ENCODE results near the gene LIPG.
A peak's percentile ranks its signal among the peaks of the same experiment; 100 is the strongest.
"Not testable (repeated sequence)": the region's sequence is repeated elsewhere in the genome, so short reads cannot be mapped to it uniquely, and the experiment has no call there.

The LIPG gene

DNA sequence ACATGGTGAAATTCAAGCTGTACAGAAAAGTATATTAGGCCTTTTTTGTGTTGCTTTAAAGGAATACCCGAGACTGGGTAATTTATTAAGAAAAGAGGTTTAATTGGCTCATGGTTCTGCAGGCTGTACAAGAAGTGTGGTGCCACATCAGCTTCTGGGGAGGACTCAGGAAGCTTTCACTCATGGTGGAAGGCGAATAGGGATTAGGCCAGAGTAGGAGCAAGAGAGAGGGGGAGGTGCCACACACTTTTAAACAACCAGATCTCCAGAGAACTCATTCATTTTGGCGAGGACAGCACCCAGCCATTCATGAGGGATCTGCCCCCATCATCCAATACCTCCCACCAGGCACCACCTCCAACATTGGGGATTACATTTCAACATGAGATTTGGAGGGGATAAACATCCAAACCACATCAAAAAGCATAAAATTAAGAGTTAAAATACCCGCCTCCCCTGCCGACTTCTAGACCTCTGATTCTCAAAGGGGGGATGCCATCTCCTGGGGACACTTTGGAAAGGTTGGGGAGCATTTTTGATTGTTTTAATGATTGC is 15.1 kb upstream of the LIPG start:
- no peak for DNase-seq (ENCODE audit: low read depth in 2 of 2)

DNA sequence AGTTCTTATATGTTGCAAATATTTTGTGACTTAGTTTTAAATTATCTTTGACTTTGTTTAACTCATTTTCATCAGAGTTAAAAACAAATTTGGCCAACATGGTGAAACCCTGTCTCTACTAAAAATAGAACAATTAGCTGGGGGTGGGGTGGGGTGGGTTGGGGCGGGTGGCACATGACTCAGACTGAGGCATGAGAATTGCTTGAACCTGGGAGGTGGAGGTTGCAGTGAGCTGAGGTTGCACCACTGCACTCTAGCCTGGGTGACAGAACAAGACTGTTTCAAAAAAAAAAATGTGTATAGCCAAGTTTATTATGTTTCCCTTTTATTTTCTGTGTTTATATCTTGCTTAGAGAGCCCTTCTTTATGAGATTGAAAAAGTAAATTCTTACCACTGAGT is 14.2 kb upstream of the LIPG start:
- no peak for DNase-seq (ENCODE audit: low read depth in 2 of 2)

GRCh38 chr18:49548229-49548636 is 13.6 kb upstream of the LIPG start:
- DNase-seq (ENCODE audit: low read depth in 2 of 2), result no peak

- no peak for DNase-seq (ENCODE audit: low read depth in 2 of 2)
These were observed 11.1 kb upstream of the LIPG start for GRCh38 chr18:49550621-49551339.

DNA sequence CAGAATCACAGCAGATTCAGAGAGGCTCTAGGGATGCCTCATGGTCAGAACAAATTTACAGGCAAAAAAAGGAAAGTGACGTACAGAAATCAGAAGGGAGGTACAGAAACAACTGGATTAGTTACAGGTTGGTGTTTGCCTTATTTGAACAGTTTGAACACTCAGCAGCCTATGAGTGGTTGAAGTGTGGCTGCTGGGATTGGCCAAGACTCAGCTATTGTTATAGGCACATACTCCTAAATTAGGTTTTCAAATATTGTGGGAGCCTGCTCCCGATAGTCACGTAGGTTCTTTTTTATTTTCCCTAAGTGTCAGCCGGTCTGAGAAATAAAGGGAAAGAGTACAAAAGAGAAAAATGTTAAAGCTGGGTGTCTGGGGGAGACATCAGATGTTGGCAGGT is 8.9 kb upstream of the LIPG start:
- DNase-seq (ENCODE audit: low read depth in 2 of 2), result no peak

DNA sequence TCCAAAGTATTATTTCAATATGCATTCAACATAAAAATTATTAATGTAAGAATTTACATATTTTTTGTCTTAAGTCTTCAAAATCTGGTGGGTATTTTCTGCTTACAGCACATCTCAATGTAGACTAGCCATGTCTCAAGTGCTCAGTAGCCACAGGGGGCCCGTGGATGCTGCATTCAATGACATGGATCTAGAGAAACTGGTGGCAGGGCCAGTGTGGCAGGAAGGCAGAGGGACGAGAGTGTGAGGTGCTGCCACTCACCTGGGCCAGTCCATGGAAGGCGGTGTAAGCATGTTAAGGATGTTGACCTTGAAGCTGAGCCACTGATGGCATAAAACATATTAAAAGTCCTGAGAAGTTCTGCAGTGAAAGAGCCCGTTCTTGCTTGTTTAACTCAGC is 6.2 kb upstream of the LIPG start:
- DNase-seq (ENCODE audit: low read depth in 2 of 2), result no peak

DNA sequence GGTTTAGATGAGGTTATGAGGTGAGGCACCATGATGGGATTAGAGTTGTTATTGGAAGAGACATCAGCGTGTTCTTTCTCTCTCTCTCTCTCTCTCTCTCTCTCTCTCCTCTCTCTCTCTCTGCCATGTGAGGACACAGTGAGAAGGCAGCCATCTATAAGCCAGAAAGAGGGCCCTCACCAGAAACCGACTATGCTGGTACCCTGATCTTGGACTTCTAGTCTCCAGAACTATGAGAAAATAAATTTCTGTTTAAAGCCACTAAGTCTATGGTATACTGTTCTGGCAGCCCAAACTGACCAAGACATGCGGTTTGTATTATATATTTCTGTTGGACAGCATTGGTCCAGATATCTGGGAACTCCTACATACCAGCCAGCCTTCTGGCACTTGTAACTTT is 3.5 kb upstream of the LIPG start:
- no peak for DNase-seq (ENCODE audit: low read depth in 2 of 2)

DNA sequence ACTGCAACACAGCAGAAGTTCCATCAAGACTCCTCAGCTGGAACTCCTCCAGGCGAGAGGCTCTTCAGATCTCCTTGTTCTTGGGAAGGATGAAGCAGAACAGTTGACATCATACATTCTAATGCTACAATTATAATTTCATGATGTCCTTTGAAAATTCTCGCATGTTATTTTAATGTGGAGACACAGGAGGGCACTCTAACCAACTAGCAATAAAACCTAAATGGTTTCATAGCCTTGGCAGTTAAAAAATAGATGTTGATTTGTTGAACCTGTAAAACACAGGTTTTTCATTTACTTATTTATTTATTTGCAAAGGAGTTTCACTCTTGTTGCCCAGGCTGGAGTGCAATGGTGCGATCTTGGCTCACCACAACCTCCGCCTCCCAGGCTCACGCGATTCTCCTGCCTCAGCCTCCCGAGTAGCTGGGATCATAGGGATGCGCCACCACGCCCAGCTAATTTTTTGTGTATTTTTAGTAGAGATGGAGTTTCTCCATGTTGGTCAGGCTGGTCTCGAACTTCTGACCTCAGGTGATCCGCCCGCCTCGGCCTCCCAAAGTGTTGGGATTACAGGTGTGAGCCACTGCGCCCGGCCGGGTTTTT is 2.4 kb upstream of the LIPG start:
- not testable (repeated sequence) for DNase-seq (ENCODE audit: low read depth in 2 of 2)

DNA sequence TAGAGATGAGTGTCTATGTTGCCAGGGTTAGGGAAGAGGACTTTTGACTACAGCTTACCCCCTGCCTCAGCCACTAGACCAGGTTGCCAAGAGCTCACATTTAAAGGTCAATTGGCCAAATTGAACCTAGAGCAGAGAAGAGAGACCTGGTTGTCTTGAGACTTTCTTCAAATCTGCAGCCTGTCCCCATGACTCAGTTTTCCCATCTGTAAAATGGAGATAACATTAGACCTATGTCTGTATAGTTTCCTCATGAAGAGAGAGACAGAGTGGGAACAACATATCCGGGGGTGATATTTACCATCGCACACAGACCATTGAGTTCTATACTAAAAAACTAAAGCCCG is 1.6 kb upstream of the LIPG start:
- DNase-seq (ENCODE audit: low read depth in 2 of 2), result no peak

DNA sequence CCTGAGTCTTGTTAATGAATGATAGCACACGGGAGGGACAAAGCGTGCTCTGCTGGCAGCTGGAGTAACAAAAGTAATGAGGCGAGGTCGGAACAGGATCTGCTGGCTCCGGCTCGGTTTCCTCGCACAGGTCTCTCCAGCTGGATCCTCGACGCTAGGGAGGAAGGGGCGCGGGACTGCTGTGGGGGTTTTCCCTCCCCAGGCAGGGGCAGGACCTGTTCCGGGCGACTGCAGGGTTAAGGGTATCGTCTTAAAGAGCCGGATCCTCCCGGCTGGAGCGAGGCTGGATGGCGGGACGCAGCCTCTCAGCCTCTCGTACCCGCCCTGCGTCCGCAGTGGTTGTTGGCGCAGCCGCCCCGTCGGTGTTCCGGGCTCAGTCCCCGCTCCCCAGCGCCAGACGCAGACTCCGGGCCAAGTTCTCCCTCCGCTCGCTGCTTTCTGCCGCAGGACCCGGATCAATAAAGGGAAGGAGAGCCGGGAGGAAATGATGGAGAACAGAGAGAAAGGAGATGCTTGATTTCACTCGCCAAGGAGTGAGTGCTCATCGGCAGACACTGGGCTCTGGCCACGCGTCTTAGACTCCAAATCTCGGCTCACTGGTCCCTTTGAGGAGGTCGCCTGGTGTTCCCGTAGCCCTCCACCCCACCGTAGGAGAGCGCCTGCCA is 1.1 kb upstream of the LIPG start:
- DNase-seq (ENCODE audit: low read depth in 2 of 2), result peak in 1 of 2 donors; percentile 2

GRCh38 chr18:49562481-49563129 is 748 bp downstream of the LIPG start:
- no peak for DNase-seq (ENCODE audit: low read depth in 2 of 2)

DNA sequence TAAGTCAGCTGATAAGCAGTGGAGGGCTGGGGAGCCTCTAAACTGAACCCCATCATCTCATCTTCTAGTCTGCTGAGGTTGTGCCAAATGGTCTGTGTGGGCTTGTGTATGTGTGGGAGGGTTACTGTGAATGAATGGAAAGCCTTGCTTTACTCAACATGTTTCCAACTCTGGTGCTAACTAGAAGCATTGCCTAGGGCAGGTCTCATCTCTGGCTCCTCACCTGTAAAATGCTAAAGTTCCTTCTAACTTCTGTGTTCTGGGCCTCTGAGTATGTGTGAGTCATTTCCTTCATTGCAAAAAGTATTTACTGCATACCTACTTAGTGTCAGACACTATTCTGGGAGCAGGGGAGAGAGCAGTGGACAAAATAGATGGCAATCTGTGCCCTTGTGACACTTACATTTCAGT is 1.3 kb downstream of the LIPG start:
- DNase-seq (ENCODE audit: low read depth in 2 of 2), result no peak

GRCh38 chr18:49563701-49564517 is 2.1 kb downstream of the LIPG start:
- DNase-seq (ENCODE audit: low read depth in 2 of 2), result no peak

DNA sequence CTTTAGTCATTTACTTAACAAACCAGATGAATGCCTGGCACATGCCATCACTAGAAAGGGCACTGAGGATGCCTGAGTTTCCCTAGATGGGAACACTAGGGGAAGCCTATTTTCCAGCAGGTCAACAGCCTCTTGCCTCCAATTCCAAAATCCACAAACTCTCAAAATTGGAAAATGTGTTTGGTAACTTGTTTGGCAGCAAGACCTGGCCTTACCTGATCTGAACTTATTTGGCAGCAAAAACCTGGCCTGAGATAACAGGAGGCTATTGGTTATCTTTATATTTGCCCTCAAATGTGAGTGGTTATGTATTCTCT is 2.6 kb downstream of the LIPG start:
- no peak for DNase-seq (ENCODE audit: low read depth in 2 of 2)

DNA sequence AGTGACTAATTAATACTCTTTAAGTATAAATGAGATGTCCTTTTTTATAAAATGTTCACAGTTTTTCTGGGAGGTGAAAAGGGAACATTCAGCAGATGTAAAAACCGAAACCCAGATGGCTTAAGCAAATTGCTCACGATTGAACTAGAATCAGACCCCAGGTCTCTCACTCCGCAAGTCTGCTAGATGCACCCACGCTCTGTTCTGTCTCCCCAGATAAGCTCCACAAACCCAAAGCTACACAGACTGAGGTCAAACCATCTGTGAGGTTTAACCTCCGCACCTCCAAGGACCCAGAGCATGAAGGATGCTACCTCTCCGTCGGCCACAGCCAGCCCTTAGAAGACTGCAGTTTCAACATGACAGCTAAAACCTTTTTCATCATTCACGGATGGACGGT is 3.2 kb downstream of the LIPG start:
- DNase-seq (ENCODE audit: low read depth in 2 of 2), result no peak

DNA sequence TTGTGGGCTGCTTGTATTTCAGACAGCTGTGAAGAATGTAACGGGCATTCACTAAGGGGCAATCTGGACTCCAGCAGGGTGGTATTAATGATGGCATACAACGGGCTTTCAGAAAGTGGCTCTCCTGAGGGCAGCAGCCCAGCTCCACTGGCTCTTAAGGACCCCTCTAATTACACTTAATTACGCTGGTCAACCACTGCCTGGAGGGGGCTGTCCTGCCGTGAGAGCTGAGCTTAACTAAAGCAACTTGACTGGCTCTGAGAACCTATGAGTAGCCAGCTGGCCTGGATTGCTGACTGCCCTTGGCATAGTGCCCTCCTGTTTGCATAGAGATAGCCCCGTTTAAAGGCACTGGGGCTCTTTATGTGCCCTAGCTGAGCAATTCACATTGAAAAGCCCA is 3.8 kb downstream of the LIPG start:
- DNase-seq (ENCODE audit: low read depth in 2 of 2), result no peak

GRCh38 chr18:49566217-49566770 is 4.4 kb downstream of the LIPG start:
- no peak for DNase-seq (ENCODE audit: low read depth in 2 of 2)

GRCh38 chr18:49566985-49567384 is 5.1 kb downstream of the LIPG start:
- DNase-seq (ENCODE audit: low read depth in 2 of 2), result no peak

- DNase-seq (ENCODE audit: low read depth in 2 of 2), result no peak
These were observed 7.9 kb downstream of the LIPG start for GRCh38 chr18:49569724-49570123.

GRCh38 chr18:49570836-49571235 is 9.0 kb downstream of the LIPG start:
- no peak for DNase-seq (ENCODE audit: low read depth in 2 of 2)

GRCh38 chr18:49572611-49573345 is 10.9 kb downstream of the LIPG start:
- no peak for DNase-seq (ENCODE audit: low read depth in 2 of 2)
